ENCODE data around the gene RPUSD4.

DNA sequence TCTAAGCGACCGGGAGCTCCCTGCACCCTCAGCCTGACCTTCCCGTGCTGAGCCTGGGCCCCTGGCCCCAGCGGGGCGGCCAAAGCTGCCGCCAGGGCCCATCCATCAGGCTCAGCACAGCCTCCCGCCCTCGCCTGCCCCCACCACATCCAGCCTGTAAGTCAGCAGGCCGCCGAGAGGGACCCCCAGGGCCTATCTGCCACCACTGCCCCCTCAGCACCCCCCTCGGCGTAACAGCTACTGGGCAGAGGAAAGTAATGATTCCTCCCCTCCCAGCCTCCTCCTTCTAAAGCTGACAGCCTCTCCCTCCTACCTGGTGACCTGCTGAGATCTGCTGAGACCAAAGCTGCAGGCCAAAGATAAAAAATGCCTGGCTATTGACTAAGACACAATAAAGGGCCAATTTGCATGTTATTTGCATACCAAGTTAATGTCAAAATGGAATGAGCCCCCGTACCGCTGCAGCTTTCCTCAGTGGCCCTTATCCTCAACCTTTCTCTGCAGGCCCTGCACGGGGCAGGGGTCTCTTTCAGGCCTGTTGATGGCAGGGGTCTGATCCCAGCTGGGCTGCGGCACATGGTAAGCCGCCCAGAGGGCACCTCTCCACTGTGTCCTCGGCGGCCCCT, 51.6 kb downstream of the RPUSD4 start:
- TF ChIP-seq, protein P1, sequence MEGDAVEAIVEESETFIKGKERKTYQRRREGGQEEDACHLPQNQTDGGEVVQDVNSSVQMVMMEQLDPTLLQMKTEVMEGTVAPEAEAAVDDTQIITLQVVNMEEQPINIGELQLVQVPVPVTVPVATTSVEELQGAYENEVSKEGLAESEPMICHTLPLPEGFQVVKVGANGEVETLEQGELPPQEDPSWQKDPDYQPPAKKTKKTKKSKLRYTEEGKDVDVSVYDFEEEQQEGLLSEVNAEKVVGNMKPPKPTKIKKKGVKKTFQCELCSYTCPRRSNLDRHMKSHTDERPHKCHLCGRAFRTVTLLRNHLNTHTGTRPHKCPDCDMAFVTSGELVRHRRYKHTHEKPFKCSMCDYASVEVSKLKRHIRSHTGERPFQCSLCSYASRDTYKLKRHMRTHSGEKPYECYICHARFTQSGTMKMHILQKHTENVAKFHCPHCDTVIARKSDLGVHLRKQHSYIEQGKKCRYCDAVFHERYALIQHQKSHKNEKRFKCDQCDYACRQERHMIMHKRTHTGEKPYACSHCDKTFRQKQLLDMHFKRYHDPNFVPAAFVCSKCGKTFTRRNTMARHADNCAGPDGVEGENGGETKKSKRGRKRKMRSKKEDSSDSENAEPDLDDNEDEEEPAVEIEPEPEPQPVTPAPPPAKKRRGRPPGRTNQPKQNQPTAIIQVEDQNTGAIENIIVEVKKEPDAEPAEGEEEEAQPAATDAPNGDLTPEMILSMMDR (IDR thresholded peaks at IDR 0.05; ENCODE audit: low read depth, low read length, poor library complexity, severe bottlenecking) = no peak
- TF ChIP-seq EZH2phosphoT487 (IDR thresholded peaks at IDR 0.05; ENCODE audit: borderline replicate concordance, low read length) = no peak

Data from DOHH2 (cell line).